GM12872 (cell line): Measurements from ENCODE around the gene PARP9.

Source experiments
- TF ChIP-seq, protein P1 (sequence below): IDR thresholded peaks from 3 replicates; pipeline ENCODE4 v1.5.1; 2011; ENCODE audit warnings: low read depth, mild to moderate bottlenecking, low read length, moderate library complexity; ENCODE audit not compliant: insufficient read depth

PARP9 gene

DNA sequence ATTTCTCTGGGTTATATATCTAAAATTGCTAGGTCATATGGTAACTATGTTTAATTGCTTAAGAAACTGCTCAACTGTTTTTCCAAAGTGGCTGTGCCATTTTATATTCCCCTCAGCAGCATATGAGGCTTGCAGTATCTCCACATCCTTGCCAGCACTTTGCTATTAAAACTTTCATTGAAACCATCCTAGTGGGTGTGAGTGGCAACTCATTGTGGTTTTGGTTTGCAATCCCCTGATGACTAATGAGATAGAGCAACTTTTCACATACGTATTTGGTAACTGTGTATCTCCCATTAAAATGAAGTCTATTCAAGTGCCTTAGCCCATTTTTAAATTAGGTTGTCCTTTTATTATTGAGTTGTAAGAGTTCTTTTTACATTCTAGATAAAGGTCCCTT is 66.7 kb downstream of the PARP9 start:
- TF ChIP-seq, protein P1, sequence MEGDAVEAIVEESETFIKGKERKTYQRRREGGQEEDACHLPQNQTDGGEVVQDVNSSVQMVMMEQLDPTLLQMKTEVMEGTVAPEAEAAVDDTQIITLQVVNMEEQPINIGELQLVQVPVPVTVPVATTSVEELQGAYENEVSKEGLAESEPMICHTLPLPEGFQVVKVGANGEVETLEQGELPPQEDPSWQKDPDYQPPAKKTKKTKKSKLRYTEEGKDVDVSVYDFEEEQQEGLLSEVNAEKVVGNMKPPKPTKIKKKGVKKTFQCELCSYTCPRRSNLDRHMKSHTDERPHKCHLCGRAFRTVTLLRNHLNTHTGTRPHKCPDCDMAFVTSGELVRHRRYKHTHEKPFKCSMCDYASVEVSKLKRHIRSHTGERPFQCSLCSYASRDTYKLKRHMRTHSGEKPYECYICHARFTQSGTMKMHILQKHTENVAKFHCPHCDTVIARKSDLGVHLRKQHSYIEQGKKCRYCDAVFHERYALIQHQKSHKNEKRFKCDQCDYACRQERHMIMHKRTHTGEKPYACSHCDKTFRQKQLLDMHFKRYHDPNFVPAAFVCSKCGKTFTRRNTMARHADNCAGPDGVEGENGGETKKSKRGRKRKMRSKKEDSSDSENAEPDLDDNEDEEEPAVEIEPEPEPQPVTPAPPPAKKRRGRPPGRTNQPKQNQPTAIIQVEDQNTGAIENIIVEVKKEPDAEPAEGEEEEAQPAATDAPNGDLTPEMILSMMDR, result no peak

DNA sequence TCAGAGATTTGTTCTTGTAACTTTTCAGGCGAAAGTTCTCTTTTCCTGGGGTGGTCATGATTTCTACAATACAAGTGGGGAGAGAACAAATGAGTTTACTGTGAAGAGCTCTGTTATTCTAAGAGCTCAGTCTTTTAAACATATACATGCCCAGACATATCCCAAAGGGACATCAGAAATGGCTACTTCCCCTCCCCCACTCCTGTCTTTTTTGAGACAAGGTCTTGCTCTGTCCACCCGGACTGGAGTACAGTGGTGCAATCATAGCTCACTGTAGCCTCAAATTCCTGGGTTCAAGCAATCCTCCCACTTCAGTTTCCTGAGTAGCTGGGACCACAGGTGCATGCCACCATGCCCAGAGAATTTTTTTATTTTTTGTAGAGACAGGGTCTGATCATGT is 67.6 kb downstream of the PARP9 start:
- TF ChIP-seq, protein P1, result no peak

DNA sequence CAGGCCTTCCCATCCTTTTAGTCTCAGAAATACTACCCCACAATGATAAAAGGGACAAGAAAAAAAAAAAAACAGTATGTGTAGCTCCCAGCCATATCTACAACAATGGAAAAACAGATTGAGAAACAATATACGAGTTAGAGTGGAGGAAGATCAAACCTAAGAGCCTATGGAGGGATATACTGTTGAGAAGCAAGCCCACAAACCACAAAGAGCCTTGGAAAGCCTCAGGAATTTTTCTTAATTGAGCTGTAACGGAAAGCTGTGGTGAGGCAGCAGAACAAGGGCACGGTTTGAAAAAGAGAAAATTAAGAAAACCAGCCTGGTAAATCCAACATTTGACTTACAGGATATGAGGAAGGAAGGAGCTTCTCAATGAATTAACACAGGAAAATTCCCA is 70.8 kb downstream of the PARP9 start:
- TF ChIP-seq, protein P1, result no peak

DNA sequence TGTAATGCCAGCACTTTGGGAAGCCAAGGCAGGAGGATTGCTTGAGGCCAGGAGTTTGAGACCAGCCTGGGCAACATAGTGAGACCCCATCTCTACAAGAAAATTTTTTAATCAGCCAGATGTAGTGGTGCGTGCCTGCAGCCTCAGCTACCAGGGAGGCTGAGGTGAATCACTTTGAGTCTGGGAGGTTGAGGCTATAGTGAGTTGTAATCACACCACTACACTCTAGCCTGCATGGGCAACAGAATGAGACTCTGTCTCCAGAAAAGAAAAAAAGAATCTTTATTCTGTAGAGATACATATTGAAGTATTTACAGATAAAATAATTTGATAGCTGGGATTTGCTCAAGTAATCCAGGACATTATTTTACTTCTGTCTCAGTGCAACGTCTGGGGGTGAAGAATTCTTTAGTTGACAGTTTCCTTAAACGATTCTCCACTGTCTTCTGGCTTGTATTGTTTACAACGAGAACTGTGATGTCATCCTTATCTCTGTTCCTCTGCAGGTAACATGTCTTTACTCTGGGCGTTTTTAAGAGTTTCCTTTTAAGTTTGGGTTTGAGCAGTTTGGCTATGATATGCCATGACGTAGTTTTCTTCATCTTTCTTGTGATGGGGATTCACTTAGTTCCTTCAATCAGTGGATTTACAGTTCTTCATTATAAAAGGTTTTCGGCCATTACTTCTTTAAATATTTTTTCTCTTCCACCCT is 75.7 kb downstream of the PARP9 start:
- TF ChIP-seq, protein P1, result no peak

DNA sequence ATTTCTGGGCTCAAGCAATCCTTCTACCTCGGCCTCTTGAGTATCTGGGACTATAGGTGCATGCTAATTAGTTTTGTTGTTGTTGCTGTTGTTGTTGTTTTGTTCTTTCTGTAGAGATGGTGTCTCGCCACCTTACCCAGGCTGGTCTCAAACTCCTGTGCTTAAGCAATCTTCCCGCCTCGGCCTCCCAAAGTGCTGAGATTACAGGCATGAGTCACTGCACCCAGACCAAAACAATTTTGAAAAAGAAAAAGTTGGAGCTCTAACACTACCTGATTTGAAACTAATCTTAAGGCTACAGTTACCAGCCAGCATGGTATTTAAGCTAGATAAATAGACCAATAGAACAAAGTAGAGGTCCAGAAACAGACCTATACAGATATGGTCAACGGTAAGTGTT is 79.1 kb downstream of the PARP9 start:
- TF ChIP-seq, protein P1, result no peak

DNA sequence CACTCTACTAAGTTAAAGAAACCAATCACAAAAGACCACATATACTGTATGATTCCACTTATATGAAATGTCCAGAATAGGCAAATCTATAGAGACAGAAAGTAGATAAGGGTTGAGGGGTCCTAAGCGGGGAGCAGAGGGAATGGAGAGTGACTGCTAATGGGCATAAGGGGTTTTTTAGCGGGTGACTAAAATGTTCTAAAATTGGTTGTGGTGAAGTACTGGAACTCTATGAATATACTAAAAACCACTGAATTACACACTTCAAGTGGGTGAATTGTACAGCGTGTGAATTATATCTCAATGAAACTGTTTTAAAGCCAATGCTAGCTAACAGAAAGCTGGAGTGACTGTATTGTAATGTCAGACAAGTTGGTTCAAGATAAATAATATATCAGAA is 82.7 kb downstream of the PARP9 start:
- TF ChIP-seq, protein P1, result no peak
